HEK293T (cell line): ENCODE data around the gene SORD.
"Not testable (repeated sequence)": the region's sequence is repeated elsewhere in the genome, so short reads cannot be mapped to it uniquely, and the experiment has no call there.

Experiments used
- CTCF ChIA-PET: fragments of 350-600 bp; formaldehyde crosslinking; extraction: SDS; loops from one replicate; lab custom pipeline; 2021; ENCODE audit warnings: antibody characterized with exemption, inconsistent platforms; lab: Yijun Ruan, JAX
- POLR2A ChIA-PET: fragments of 350-600 bp; formaldehyde crosslinking; extraction: SDS; loops from one replicate; lab custom pipeline; 2020; ENCODE audit warnings: antibody characterized with exemption, inconsistent platforms; lab: Yijun Ruan, JAX
- DNase-seq: peaks from one replicate; pipeline ENCODE4 v3.0.0; 2012; ENCODE audit warnings: mixed read lengths; ENCODE audit errors: extremely low spot score
- ARNT ChIP-seq: fragments of 450-650 bp; IDR thresholded peaks from 2 replicates; pipeline ENCODE4 v1.6.1; 2017; ENCODE audit warnings: mild to moderate bottlenecking
- BHLHE40 ChIP-seq: fragments of 450-650 bp; IDR thresholded peaks from 2 replicates; pipeline ENCODE4 v1.6.1; 2016; ENCODE audit warnings: mild to moderate bottlenecking, moderate library complexity, borderline replicate concordance
- CTBP1 ChIP-seq: fragments of 450-650 bp; IDR thresholded peaks from 2 replicates; pipeline ENCODE4 v1.6.1; 2016; ENCODE audit warnings: borderline replicate concordance
- ELF4 ChIP-seq: fragments of 450-650 bp; IDR thresholded peaks from 2 replicates; pipeline ENCODE4 v1.6.1; 2017; ENCODE audit warnings: antibody characterized with exemption
- FOXA1 ChIP-seq: fragments of 450-650 bp; IDR thresholded peaks from 2 replicates; pipeline ENCODE4 v1.6.1; 2016; ENCODE audit warnings: mild to moderate bottlenecking
- FOXK2 ChIP-seq: fragments of 450-650 bp; IDR thresholded peaks from 2 replicates; pipeline ENCODE4 v1.6.1; 2016; ENCODE audit warnings: mild to moderate bottlenecking
- HDGF ChIP-seq: fragments of 450-650 bp; IDR thresholded peaks from 2 replicates; pipeline ENCODE4 v1.6.1; 2017; ENCODE audit warnings: antibody characterized with exemption, borderline replicate concordance
- L3MBTL2 ChIP-seq: fragments of 450-650 bp; conservative IDR thresholded peaks from 2 replicates; pipeline ENCODE4 v1.6.1; 2016; ENCODE audit warnings: mild to moderate bottlenecking
- LEF1 ChIP-seq: fragments of 450-650 bp; IDR thresholded peaks from 2 replicates; pipeline ENCODE4 v1.6.1; 2017; ENCODE audit warnings: mild to moderate bottlenecking, borderline replicate concordance
- SUZ12 ChIP-seq: fragments of 450-650 bp; IDR thresholded peaks from 2 replicates; pipeline ENCODE4 v1.6.1; 2016; ENCODE audit warnings: mild to moderate bottlenecking
- TARDBP ChIP-seq: fragments of 450-650 bp; IDR thresholded peaks from 2 replicates; pipeline ENCODE4 v1.6.1; 2016
- ZNF384 ChIP-seq: fragments of 450-650 bp; IDR thresholded peaks from 2 replicates; pipeline ENCODE4 v1.6.1; 2016

Gene SORD

GRCh38 chr15:45064386-45064785 lies 41.4 kb downstream of the SORD start:
- ChIA-PET CTCF (interaction anchor here (0.5 kb wide), 1 partner anchor 32 kb away, joined by 3 read pairs; no protein-coding TSS in a partner anchor), POLR2A (no interaction called here)
- DNase-seq, result no peak
- TF ChIP-seq HDGF, result no peak
- no peak for TF ChIP-seq ELF4
- TF ChIP-seq LEF1, result no peak

DNA sequence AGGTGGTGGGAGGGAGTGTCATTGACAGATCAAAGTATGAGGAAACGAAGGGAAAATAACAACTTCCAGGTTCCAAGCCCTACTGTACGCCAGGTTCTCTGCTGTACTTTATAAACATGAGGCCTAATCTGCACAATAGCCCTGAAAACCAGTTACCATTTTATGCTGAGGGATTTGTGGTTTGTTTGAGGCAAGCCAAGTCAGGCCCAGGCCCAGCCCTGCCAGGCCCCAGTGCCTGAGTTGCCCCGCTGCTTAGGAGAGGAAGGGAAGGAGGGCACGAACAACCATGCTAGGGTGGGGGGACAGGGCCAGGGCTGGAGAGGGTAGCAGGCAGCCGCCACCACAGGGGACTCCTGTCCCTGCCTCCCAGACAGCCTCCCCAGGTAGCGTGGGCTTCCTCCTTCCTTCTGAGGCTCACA lies 47.0 kb downstream of the SORD start:
- DNase-seq, POLR2A ChIA-PET, CTCF ChIA-PET: not testable (repeated sequence)

DNA sequence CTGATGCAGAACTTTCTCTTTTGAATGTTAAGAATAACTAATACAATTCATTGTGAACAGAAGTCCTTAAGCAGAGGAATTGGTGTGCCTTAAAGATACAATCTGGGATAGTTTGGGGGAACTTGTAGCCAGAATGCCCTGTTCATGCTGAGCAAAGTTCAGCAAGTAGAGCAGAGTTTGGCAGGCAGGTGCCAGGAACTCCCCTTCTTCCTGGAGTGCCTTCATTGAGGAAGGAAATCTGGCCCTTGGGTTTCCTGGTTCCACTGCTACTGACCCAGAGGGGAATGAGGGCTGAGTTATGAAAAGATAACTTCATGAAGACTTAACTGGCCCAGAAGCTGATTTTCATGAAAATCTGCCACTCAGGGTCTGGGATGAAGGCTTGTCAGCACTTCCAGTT lies 50.6 kb downstream of the SORD start:
- DNase-seq, CTCF ChIA-PET, POLR2A ChIA-PET: not testable (repeated sequence)

DNA sequence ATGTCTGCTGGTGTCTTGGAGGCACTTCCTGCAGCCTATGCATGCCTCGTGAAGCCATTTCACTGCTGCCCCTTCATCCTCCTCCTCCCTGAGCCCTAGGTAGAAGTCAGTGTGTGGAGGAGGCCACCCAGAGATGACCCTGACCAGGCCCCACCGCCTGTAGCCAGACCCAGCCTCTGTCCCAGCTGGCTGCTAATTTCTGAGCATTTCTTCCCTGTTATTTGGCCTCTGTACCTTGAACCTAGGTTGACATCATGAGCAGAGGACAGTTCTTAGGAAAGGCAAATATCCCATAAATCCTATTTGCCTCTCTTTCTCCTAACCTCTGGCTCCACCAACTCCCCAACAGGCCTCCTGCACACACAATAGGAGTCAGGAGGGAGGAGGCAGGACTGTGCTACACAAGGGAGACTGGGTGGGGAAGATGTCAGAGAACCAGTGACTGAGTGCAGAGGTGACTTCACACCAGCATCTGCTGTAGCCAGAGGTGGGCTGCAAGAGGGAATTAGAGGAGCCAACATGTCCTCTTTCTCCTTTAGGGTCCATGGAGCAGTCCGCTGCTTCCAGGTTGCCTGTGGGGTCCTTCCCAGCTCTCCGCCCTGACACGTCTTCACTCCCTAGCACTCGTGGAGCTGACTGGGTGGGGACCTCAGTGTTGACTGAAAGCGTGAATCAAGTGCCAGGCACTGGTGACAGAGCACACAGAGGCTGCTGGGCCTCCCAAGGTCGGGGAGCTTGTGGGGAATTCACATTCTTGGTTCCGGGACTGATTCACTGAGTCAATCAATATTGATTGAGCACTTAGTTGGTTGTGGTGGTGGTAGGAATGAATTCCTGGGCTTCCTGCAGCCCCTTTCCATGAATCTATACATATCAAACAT lies 52.7 kb downstream of the SORD start:
- CTCF ChIA-PET, POLR2A ChIA-PET, DNase-seq: not testable (repeated sequence)

- POLR2A ChIA-PET, CTCF ChIA-PET, DNase-seq: not testable (repeated sequence)
These were observed 54.4 kb downstream of the SORD start for GRCh38 chr15:45077391-45077790.

DNA sequence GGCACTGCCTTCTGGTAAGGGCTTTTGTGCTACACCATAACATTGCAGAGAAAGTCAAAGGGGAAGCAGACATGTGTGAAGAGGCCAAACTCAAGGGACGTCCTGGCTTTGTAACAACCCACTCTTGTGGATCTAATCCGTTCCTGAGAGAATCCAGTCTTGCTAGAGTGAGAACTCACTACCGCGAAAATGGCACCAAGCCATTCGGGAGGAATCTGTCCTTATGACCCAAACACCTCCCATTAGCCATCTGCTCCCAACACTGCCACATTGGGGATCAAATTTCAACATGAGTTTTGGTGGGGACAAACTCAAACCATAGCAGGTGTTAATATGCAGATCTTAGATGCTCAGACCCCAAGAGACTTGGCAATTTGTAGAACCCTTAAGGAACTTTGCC lies 56.2 kb downstream of the SORD start:
- POLR2A ChIA-PET, CTCF ChIA-PET, DNase-seq: not testable (repeated sequence)

GRCh38 chr15:45079628-45080246 lies 56.7 kb downstream of the SORD start:
- POLR2A ChIA-PET, CTCF ChIA-PET, DNase-seq: not testable (repeated sequence)

GRCh38 chr15:45080593-45080992 lies 57.6 kb downstream of the SORD start:
- DNase-seq, POLR2A ChIA-PET, CTCF ChIA-PET: not testable (repeated sequence)

- POLR2A ChIA-PET, DNase-seq: not testable (repeated sequence)
- CTCF ChIA-PET, result interaction anchor here (0.6 kb wide), 1 partner anchor 19 kb away, joined by 3 read pairs; no protein-coding TSS in a partner anchor
These were observed 59.4 kb downstream of the SORD start for GRCh38 chr15:45082412-45082811.

GRCh38 chr15:45083223-45083622 lies 60.2 kb downstream of the SORD start:
- TF ChIP-seq L3MBTL2 (no peak), SUZ12 (no peak), FOXK2 (no peak), TARDBP (no peak)
- DNase-seq, result no peak
- CTCF ChIA-PET, result no interaction called here
- POLR2A ChIA-PET, result no interaction called here

- no peak for DNase-seq
- TF ChIP-seq L3MBTL2 (no peak), ELF4 (no peak), ARNT (no peak), FOXA1 (no peak), ZNF384 (no peak), CTBP1 (no peak), BHLHE40 (no peak)
- ChIA-PET POLR2A (no interaction called here), CTCF (no interaction called here)
These were observed 61.2 kb downstream of the SORD start for GRCh38 chr15:45084163-45084562.
